Neural progenitor cell (in vitro differentiated cells): ENCODE measurements around the gene SPTBN4. TPM values are rescaled to one million over a fixed set of nuclear protein-coding genes. Genes with fewer than 3 reads are reported as not detected.
"Not testable (repeated sequence)": the region's sequence is repeated elsewhere in the genome, so short reads cannot be mapped to it uniquely, and the experiment has no call there.

Experiments used
- DNase-seq: peaks from one replicate; pipeline ENCODE4 v3.0.0-alpha.2; 2016; ENCODE audit warnings: low spot score
- H2AFZ ChIP-seq: fragments of 200-600 bp; sonication (generic); replicated peaks from 2 replicates; pipeline ENCODE4 v1.6.1; 2016; ENCODE audit warnings: antibody characterized with exemption
- H3F3A ChIP-seq: fragments of 200-600 bp; sonication (generic); 2 replicates; pipeline ENCODE4 v1.6.1; 2016; ENCODE audit warnings: antibody characterized with exemption, low read depth
- H3K27ac ChIP-seq: fragments of 200-600 bp; sonication (generic); 2 replicates; pipeline ENCODE4 v1.5.1; 2016; ENCODE audit warnings: mild to moderate bottlenecking
- H3K27me3 ChIP-seq: fragments of 200-600 bp; sonication (generic); 2 replicates; pipeline ENCODE4 v1.6.1; 2016; ENCODE audit warnings: mild to moderate bottlenecking, moderate library complexity
- H3K36me3 ChIP-seq: fragments of 200-600 bp; sonication (generic); 2 replicates; pipeline ENCODE4 v1.5.1; 2016
- H3K4me1 ChIP-seq: fragments of 200-600 bp; sonication (generic); 2 replicates; pipeline ENCODE4 v1.6.1; 2016; ENCODE audit warnings: mixed run types
- H3K4me2 ChIP-seq: fragments of 200-600 bp; sonication (generic); 2 replicates; pipeline ENCODE4 v1.6.1; 2016
- H3K4me3 ChIP-seq: fragments of 200-600 bp; sonication (generic); 2 replicates; pipeline ENCODE4 v1.5.1; 2016
- H3K79me2 ChIP-seq: fragments of 200-600 bp; sonication (generic); 2 replicates; pipeline ENCODE4 v1.6.1; 2016; ENCODE audit warnings: low read depth
- H3K9ac ChIP-seq: fragments of 200-600 bp; sonication (generic); 2 replicates; pipeline ENCODE4 v1.6.1; 2016
- H3K9me3 ChIP-seq: fragments of 200-600 bp; sonication (generic); 2 replicates; pipeline ENCODE4 v1.5.1; 2016; ENCODE audit warnings: low read depth
- H4K20me1 ChIP-seq: fragments of 200-600 bp; sonication (generic); 2 replicates; pipeline ENCODE4 v1.6.1; 2016; ENCODE audit warnings: low read depth
- H3K27ac Mint-ChIP-seq: 3 replicates; pipeline ENCODE4 v1.8.0; 2021; ENCODE audit warnings: mixed read lengths
- H3K27me3 Mint-ChIP-seq: 2 replicates; pipeline ENCODE4 v1.8.0; 2022; ENCODE audit warnings: low read depth, mild to moderate bottlenecking, inconsistent platforms, moderate library complexity, mixed read lengths; ENCODE audit not compliant: insufficient read depth
- H3K36me3 Mint-ChIP-seq: 3 replicates; pipeline ENCODE4 v1.8.0; 2021; ENCODE audit warnings: mixed read lengths
- H3K4me1 Mint-ChIP-seq: 3 replicates; pipeline ENCODE4 v1.8.0; 2021; ENCODE audit warnings: mixed read lengths
- H3K4me3 Mint-ChIP-seq: 3 replicates; pipeline ENCODE4 v1.8.0; 2021; ENCODE audit warnings: mild to moderate bottlenecking, moderate library complexity, mixed read lengths
- H3K9me3 Mint-ChIP-seq: 3 replicates; pipeline ENCODE4 v1.8.0; 2020; ENCODE audit warnings: mixed read lengths
- CTCF ChIP-seq: fragments of 200-600 bp; sonication (generic); IDR thresholded peaks from 2 replicates; pipeline ENCODE4 v1.5.1; 2017; ENCODE audit warnings: antibody characterized with exemption, mild to moderate bottlenecking
- EZH2 ChIP-seq: fragments of 200-600 bp; sonication (generic); IDR thresholded peaks from 2 replicates; pipeline ENCODE4 v1.6.1; 2017; ENCODE audit warnings: antibody characterized with exemption, mild to moderate bottlenecking, moderate library complexity
- EZH2phosphoT487 ChIP-seq: fragments of 200-600 bp; sonication (generic); IDR thresholded peaks from 2 replicates; pipeline ENCODE4 v1.6.1; 2017; ENCODE audit warnings: antibody characterized with exemption
- total RNA-seq: library from RNA; depleted of rRNA; stranded (reverse); fragments of >200 nt; gene quantifications from 2 replicates; pipeline ENCODE4 v1.2.3, GENCODE V29; 2015; ENCODE audit warnings: low replicate concordance

SPTBN4 gene
- total RNA-seq, 1 donor from 2014 or later, result 2.5 TPM

- Mint-ChIP-seq H3K36me3 (no peaks in the 10 kb centered on the region), H3K27me3 (peaks cover 7% of the 10 kb centered on the region), H3K4me3 (no peak overlapping the region), H3K27ac (no peak overlapping the region), H3K9me3 (no peaks in the 10 kb centered on the region), H3K4me1 (peaks cover 12% of the 10 kb centered on the region)
- TF ChIP-seq CTCF (no peak), EZH2phosphoT487 (no peak), EZH2 (no peak)
- Histone ChIP-seq H3F3A (peaks cover 12% of the 10 kb centered on the region), H3K4me3 (no peak overlapping the region), H2AFZ (no peak overlapping the region), H3K36me3 (no peaks in the 10 kb centered on the region), H4K20me1 (no peaks in the 10 kb centered on the region), H3K9me3 (no peaks in the 10 kb centered on the region), H3K79me2 (no peaks in the 10 kb centered on the region), H3K27ac (no peak overlapping the region), H3K27me3 (no peaks in the 10 kb centered on the region), H3K9ac (no peak overlapping the region), H3K4me2 (no peak overlapping the region), H3K4me1 (peaks cover 7% of the 10 kb centered on the region)
- no peak for DNase-seq
Measured at GRCh38 chr19:40450664-40451063, 16.1 kb upstream of the SPTBN4 start.

- Mint-ChIP-seq H3K27ac (peak overlapping the region; percentile 87), H3K27me3 (peaks cover 5% of the 10 kb centered on the region), H3K9me3 (no peaks in the 10 kb centered on the region), H3K4me1 (peaks cover 4% of the 10 kb centered on the region), H3K36me3 (no peaks in the 10 kb centered on the region), H3K4me3 (no peak overlapping the region)
- Histone ChIP-seq H3F3A (no peaks in the 10 kb centered on the region), H3K4me1 (no peaks in the 10 kb centered on the region), H3K9me3 (no peaks in the 10 kb centered on the region), H3K9ac (no peak overlapping the region), H3K27me3 (no peaks in the 10 kb centered on the region), H3K4me2 (no peak overlapping the region), H4K20me1 (no peaks in the 10 kb centered on the region), H3K36me3 (no peaks in the 10 kb centered on the region), H3K4me3 (no peak overlapping the region), H3K79me2 (no peaks in the 10 kb centered on the region), H3K27ac (no peak overlapping the region), H2AFZ (no peak overlapping the region)
- DNase-seq, result no peak
- TF ChIP-seq EZH2phosphoT487, result no peak
- no peak for TF ChIP-seq EZH2
- no peak for TF ChIP-seq CTCF
Measured at GRCh38 chr19:40452016-40452415, 14.8 kb upstream of the SPTBN4 start.

- DNase-seq, result no peak
- Histone ChIP-seq H3K9ac (no peak overlapping the region), H3K4me2 (no peak overlapping the region), H3K27me3 (no peaks in the 10 kb centered on the region), H3K9me3 (no peaks in the 10 kb centered on the region), H3K4me1 (no peaks in the 10 kb centered on the region), H3F3A (no peaks in the 10 kb centered on the region), H3K4me3 (no peak overlapping the region), H3K36me3 (no peaks in the 10 kb centered on the region), H3K79me2 (no peaks in the 10 kb centered on the region), H4K20me1 (no peaks in the 10 kb centered on the region), H2AFZ (no peak overlapping the region), H3K27ac (no peak overlapping the region)
- H3K36me3 Mint-ChIP-seq, result no peaks in the 10 kb centered on the region
- no peaks in the 10 kb centered on the region for H3K9me3 Mint-ChIP-seq
- TF ChIP-seq EZH2phosphoT487 (no peak), EZH2 (no peak), CTCF (no peak)
- H3K27ac Mint-ChIP-seq, result peak overlapping the region; percentile 15
- H3K27me3 Mint-ChIP-seq, result peaks cover 5% of the 10 kb centered on the region
- peaks cover 4% of the 10 kb centered on the region for H3K4me1 Mint-ChIP-seq
- no peak overlapping the region for H3K4me3 Mint-ChIP-seq
Measured at GRCh38 chr19:40453151-40453735, 13.6 kb upstream of the SPTBN4 start.

GRCh38 chr19:40453943-40454342 lies 12.9 kb upstream of the SPTBN4 start:
- H3K4me2 ChIP-seq, H3F3A ChIP-seq, H3K4me1 ChIP-seq, H3K4me1 Mint-ChIP-seq, H3K27ac ChIP-seq, H3K9me3 ChIP-seq, H3K79me2 ChIP-seq, H3K4me3 Mint-ChIP-seq, H3K9me3 Mint-ChIP-seq, H2AFZ ChIP-seq, H3K4me3 ChIP-seq, H3K9ac ChIP-seq, H3K27me3 Mint-ChIP-seq, DNase-seq, H4K20me1 ChIP-seq, H3K36me3 ChIP-seq, H3K27me3 ChIP-seq, H3K36me3 Mint-ChIP-seq, H3K27ac Mint-ChIP-seq: not testable (repeated sequence)
